Mesothelial cell of epicardium (in vitro differentiated cells): ENCODE results near the gene CLTCL1. TPM values are rescaled to one million over a fixed set of nuclear protein-coding genes. Genes with fewer than 3 reads are reported as not detected.
"Not testable (repeated sequence)": the region's sequence is repeated elsewhere in the genome, so short reads cannot be mapped to it uniquely, and the experiment has no call there.

ENCODE experiments used
- DNase-seq, 2 experiments: peaks; one replicate each; pipeline ENCODE4 v3.0.0; 2021; ENCODE audit warnings: low spot score in 2 of 2; ENCODE audit not compliant: unreplicated experiment in 2 of 2
- H3K27ac Mint-ChIP-seq: 2 replicates; pipeline ENCODE4 v1.8.0; 2021; ENCODE audit warnings: mixed read lengths
- H3K27me3 Mint-ChIP-seq: 2 replicates; pipeline ENCODE4 v1.8.0; 2021; ENCODE audit warnings: low read depth, mixed read lengths
- H3K36me3 Mint-ChIP-seq: 2 replicates; pipeline ENCODE4 v1.8.0; 2021; ENCODE audit warnings: mixed read lengths
- H3K4me1 Mint-ChIP-seq: 2 replicates; pipeline ENCODE4 v1.8.0; 2021; ENCODE audit warnings: mixed read lengths
- H3K4me3 Mint-ChIP-seq: 2 replicates; pipeline ENCODE4 v1.8.0; 2021; ENCODE audit warnings: mild to moderate bottlenecking, moderate library complexity, mixed read lengths
- H3K9me3 Mint-ChIP-seq: 2 replicates; pipeline ENCODE4 v1.8.0; 2021; ENCODE audit warnings: mixed read lengths
- total RNA-seq: library from RNA; stranded (reverse); gene quantifications from 3 replicates; pipeline ENCODE4 v1.2.1, GENCODE V29; 2021
- TF ChIP-seq, protein P1 (sequence below): fragments of 200-600 bp; sonication (generic); IDR thresholded peaks from one replicate; pipeline ENCODE4 v1.5.0; 2021; ENCODE audit warnings: antibody characterized with exemption; ENCODE audit not compliant: unreplicated experiment

The CLTCL1 gene
- total RNA-seq, 1 donor from 2014 or later: 5.9 TPM

DNA sequence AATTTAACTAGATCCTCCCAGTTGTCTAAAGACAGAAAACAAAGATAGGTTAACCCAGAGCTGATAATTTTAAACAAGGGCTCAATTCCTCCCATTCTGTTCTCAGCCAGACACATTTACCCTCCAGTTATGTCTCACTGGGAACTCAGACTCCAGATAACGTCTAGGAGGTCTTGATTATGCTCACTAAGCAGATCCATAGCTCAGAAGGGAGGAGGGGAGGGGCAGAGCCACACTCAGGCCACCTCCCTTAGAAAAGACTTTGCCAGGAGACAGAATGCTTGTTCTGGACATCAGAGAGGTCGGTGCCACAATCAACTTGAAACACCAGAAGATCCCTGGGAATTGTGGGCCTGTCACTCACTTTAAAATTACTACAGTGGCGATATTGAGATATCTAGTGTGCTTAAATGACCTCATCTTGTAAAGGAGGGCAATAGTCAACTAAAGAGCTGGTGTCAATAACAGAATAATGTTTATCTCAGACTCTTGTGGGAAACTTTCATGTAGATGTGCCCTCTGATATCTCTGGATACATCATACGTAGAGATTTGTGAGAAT is 83.2 kb downstream of the CLTCL1 start:
- Mint-ChIP-seq H3K36me3 (no peaks in the 10 kb centered on the region), H3K27me3 (no peaks in the 10 kb centered on the region), H3K9me3 (no peaks in the 10 kb centered on the region), H3K4me1 (no peaks in the 10 kb centered on the region), H3K4me3 (no peak overlapping the region), H3K27ac (no peak overlapping the region)
- TF ChIP-seq, protein P1, sequence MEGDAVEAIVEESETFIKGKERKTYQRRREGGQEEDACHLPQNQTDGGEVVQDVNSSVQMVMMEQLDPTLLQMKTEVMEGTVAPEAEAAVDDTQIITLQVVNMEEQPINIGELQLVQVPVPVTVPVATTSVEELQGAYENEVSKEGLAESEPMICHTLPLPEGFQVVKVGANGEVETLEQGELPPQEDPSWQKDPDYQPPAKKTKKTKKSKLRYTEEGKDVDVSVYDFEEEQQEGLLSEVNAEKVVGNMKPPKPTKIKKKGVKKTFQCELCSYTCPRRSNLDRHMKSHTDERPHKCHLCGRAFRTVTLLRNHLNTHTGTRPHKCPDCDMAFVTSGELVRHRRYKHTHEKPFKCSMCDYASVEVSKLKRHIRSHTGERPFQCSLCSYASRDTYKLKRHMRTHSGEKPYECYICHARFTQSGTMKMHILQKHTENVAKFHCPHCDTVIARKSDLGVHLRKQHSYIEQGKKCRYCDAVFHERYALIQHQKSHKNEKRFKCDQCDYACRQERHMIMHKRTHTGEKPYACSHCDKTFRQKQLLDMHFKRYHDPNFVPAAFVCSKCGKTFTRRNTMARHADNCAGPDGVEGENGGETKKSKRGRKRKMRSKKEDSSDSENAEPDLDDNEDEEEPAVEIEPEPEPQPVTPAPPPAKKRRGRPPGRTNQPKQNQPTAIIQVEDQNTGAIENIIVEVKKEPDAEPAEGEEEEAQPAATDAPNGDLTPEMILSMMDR: no peak
- no peak for DNase-seq

DNA sequence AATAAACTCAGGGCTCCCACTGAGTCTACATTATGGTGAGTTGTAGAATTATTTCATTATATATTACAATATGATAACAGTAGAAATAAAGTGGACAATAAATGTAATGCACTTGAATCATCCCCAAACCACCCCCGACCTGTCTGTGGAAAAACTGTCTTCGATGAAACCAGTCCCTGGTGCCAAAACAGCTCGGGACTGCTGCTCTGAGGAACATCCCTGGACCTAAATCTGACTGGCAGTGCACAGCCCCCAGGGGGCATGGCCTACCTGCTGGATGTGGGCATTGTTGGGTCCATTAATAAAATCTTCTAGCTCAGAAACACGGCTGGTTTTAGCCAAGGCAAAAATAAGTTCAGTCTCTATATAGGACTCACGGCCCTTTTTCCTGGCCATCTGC is 83.6 kb downstream of the CLTCL1 start:
- no peak for DNase-seq

DNA sequence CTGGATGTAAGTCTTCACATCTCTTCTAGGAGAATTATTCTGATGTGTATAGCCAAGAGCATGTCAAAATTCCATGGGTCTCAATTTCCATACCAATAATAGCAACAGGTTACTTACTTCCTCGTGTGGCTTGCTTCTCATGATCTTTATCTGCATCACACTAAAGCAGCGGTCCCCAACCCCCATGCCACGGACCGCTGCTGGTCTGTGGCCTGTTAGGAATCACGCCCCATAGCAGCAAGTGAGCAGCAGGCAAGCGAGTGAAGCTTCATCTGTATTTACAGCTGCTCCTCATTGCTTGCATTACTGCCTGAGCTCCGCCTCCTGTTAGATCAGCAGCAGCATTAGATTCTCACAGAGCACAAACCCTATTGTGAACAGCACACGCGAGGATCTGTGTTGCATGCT is 84.1 kb downstream of the CLTCL1 start:
- TF ChIP-seq, protein P1: no peak
- Mint-ChIP-seq H3K9me3 (peaks cover 3% of the 10 kb centered on the region), H3K4me3 (no peak overlapping the region), H3K4me1 (no peaks in the 10 kb centered on the region), H3K36me3 (no peaks in the 10 kb centered on the region), H3K27me3 (no peaks in the 10 kb centered on the region), H3K27ac (no peak overlapping the region)
- no peak for DNase-seq

More for the DNA sequence above, 83.6 kb downstream of the CLTCL1 start:
- Mint-ChIP-seq H3K9me3 (no peaks in the 10 kb centered on the region), H3K36me3 (no peaks in the 10 kb centered on the region), H3K27ac (no peak overlapping the region), H3K27me3 (no peaks in the 10 kb centered on the region), H3K4me3 (no peak overlapping the region), H3K4me1 (no peaks in the 10 kb centered on the region)
- TF ChIP-seq, protein P1: no peak

DNA sequence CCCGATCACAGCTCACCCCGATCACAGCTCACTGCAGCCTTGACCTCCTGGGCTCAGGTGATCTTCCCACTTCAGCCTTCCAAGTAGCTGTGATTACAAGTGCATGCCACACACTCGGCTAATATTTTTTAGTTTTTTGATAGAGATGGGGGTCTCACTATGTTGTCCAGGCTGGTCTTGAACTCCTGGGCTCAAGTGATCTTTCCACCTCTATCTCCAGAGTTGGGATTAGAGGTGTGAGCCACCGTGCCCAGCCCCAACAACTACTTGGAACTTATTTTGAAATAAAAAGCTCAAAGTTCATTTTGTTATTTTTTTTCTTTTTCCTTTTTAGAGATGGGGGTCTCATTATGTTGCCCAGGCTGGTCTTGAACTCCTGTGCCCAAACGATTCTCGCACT is 85.2 kb downstream of the CLTCL1 start:
- TF ChIP-seq, protein P1: no peak
- H3K27me3 Mint-ChIP-seq: no peaks in the 10 kb centered on the region
- no peaks in the 10 kb centered on the region for H3K36me3 Mint-ChIP-seq
- H3K4me1 Mint-ChIP-seq: no peaks in the 10 kb centered on the region
- peaks cover 4% of the 10 kb centered on the region for H3K9me3 Mint-ChIP-seq
- no peak overlapping the region for H3K4me3 Mint-ChIP-seq
- H3K27ac Mint-ChIP-seq: no peak overlapping the region
- no peak for DNase-seq

DNA sequence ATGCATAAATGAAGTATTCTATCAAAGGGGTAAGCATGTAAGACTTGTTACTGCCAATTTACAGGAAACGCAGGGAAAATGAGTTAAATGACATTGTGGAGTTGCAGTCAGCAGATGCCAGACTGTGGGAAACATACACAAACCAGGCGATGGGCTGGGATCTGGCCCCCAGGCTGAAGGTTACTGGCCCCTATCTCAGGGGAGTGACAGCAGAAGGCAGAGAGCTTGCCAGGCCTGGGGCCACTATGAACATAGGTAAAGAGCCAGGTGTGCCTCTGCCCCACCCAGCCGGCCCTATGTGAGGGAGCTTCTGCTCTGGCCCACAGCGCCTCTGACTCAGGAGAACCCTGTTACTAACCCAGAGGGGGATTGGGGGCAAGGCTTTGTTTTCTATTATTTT is 86.9 kb downstream of the CLTCL1 start:
- no peak for DNase-seq
- Mint-ChIP-seq H3K4me1 (no peaks in the 10 kb centered on the region), H3K36me3 (no peaks in the 10 kb centered on the region), H3K27me3 (no peaks in the 10 kb centered on the region), H3K27ac (no peak overlapping the region), H3K9me3 (peaks cover 4% of the 10 kb centered on the region), H3K4me3 (no peak overlapping the region)
- TF ChIP-seq, protein P1: no peak

DNA sequence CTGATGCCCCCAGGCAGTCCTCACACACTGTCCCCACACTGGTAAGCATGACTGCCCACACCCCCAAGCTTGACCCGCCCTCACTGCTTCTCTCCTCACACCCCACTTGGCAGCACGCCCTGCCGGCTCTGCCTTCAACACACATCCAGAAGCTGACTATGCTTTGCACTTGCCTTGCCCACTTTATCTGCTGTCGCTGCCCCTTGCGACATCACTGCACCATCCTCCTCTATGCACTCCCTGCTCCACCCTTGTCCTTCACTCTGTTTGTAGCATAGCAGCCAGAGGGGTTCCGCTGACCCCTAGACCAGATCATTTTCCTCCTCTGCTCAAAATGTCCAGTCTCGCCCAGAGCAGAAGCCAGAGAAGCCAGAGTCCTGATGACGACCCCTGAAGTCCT is 87.7 kb downstream of the CLTCL1 start:
- Mint-ChIP-seq H3K4me1 (no peaks in the 10 kb centered on the region), H3K4me3 (no peak overlapping the region)
- DNase-seq: no peak

DNA sequence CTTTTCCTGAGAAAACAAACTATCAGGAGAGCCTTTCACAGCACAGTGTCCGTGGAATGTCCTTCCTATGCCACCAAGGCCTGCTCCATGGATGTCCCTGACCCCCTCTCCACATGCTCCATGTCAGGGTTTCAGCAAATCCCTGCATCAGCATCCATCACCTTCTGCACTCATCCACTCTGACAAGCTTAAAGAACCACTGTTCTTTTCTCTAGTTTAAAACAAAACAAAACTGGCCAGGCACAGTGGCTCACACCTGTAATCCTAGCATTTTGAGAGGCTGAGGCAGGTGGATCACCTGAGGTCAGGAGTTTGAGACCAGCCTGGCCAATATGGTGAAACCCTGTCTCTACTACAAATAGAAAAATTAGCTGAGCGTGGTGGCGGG is 88.7 kb downstream of the CLTCL1 start:
- DNase-seq, H3K9me3 Mint-ChIP-seq, H3K36me3 Mint-ChIP-seq, H3K4me3 Mint-ChIP-seq, H3K27ac Mint-ChIP-seq, H3K4me1 Mint-ChIP-seq, H3K27me3 Mint-ChIP-seq: not testable (repeated sequence)

More for the DNA sequence above, 87.7 kb downstream of the CLTCL1 start:
- Mint-ChIP-seq H3K27ac (no peak overlapping the region), H3K36me3 (no peaks in the 10 kb centered on the region), H3K9me3 (peaks cover 4% of the 10 kb centered on the region), H3K27me3 (no peaks in the 10 kb centered on the region)
- TF ChIP-seq, protein P1: no peak
